Measurements from ENCODE around the gene FOXN3. TPM values are rescaled to one million over a fixed set of nuclear protein-coding genes. Genes with fewer than 3 reads are reported as not detected.
"Not testable (repeated sequence)": the region's sequence is repeated elsewhere in the genome, so short reads cannot be mapped to it uniquely, and the experiment has no call there.

Gene FOXN3
- total RNA-seq, 2 donors from 2014 or later: 42.3 to 61.6 TPM

GRCh38 chr14:89251061-89251460 is 166.0 kb downstream of the FOXN3 start:
- intact Hi-C loops (cut with DNase I): no loop called here
- ATAC-seq: no peak
- DNase-seq: no peak
- no peak overlapping the region for H3K27ac ChIP-seq
- no peaks in the 10 kb centered on the region for H3K36me3 ChIP-seq (replicated peaks in 1 of 2; ENCODE audit: insufficient read depth in 1 of 2, low read depth in 2 of 2)
- H3K9me3 ChIP-seq: no peaks in the 10 kb centered on the region
- no peaks in the 10 kb centered on the region for H3K4me1 ChIP-seq
- H3K4me3 ChIP-seq: no peak overlapping the region
- 95 to 97% methylated on average over 3 of the region's 3 CpGs for WGBS, 2 donors
- H3K27me3 ChIP-seq: no peaks in the 10 kb centered on the region
- TF ChIP-seq, protein P1, sequence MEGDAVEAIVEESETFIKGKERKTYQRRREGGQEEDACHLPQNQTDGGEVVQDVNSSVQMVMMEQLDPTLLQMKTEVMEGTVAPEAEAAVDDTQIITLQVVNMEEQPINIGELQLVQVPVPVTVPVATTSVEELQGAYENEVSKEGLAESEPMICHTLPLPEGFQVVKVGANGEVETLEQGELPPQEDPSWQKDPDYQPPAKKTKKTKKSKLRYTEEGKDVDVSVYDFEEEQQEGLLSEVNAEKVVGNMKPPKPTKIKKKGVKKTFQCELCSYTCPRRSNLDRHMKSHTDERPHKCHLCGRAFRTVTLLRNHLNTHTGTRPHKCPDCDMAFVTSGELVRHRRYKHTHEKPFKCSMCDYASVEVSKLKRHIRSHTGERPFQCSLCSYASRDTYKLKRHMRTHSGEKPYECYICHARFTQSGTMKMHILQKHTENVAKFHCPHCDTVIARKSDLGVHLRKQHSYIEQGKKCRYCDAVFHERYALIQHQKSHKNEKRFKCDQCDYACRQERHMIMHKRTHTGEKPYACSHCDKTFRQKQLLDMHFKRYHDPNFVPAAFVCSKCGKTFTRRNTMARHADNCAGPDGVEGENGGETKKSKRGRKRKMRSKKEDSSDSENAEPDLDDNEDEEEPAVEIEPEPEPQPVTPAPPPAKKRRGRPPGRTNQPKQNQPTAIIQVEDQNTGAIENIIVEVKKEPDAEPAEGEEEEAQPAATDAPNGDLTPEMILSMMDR (IDR thresholded peaks at IDR 0.05): no peak
- TF ChIP-seq POLR2A (IDR thresholded peaks at IDR 0.05): no peak

GRCh38 chr14:89250655-89250975 is 166.4 kb downstream of the FOXN3 start:
- intact Hi-C loops (cut with DNase I); DNase-seq; H3K4me1 ChIP-seq; H3K27ac ChIP-seq; H3K36me3 ChIP-seq (replicated peaks in 1 of 2; ENCODE audit: insufficient read depth in 1 of 2, low read depth in 2 of 2); H3K27me3 ChIP-seq; H3K4me3 ChIP-seq; H3K9me3 ChIP-seq; ATAC-seq: not testable (repeated sequence)
- 90 to 98% methylated on average over 4 of the region's 4 CpGs for WGBS, 2 donors

DNA sequence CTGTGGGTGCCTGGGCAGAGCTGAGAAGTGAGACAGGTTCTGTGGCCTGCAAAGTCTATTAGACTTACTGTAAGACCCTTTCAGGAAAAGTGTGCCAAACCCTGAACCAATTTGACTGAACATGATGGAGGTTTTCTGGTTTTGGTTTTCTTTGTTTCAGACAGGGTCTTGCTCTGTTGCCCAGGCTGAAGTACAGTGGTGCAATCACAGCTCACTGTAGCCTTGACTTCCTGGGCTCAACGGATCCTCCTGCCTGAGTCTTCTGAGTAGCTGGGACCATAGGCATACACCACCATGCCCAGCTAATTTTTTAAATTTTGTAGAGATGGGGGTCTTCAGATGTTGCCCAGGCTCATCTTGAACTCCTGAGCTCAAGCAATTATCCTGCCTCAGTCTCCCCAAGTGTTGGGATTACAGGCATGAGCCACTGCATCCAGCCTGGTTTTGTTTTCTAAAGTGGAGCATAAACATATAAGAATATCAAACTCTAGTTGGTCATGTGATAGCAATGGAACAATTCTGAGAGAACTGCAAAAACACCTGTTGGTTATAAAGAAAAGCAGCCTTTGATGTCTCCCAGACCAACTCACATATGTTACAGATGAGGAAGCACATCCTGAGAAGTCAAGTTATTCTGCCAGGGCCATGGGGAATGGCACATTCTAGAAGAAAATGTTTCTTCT is 166.9 kb downstream of the FOXN3 start:
- DNase-seq: no peak
- H3K27ac ChIP-seq: no peak overlapping the region
- intact Hi-C loops (cut with DNase I): no loop called here
- no peak overlapping the region for H3K4me3 ChIP-seq
- WGBS, 2 donors: 94 to 100% methylated on average over 1 of the region's 1 CpG
- no peak for ATAC-seq
- H3K27me3 ChIP-seq: no peaks in the 10 kb centered on the region
- TF ChIP-seq, protein P1 (IDR thresholded peaks at IDR 0.05): no peak
- no peak for TF ChIP-seq POLR2A (IDR thresholded peaks at IDR 0.05)
- H3K36me3 ChIP-seq (replicated peaks in 1 of 2; ENCODE audit: insufficient read depth in 1 of 2, low read depth in 2 of 2): no peaks in the 10 kb centered on the region
- no peaks in the 10 kb centered on the region for H3K4me1 ChIP-seq
- H3K9me3 ChIP-seq: no peaks in the 10 kb centered on the region

GRCh38 chr14:89249065-89249695 is 167.9 kb downstream of the FOXN3 start:
- no peak for ATAC-seq
- TF ChIP-seq, protein P1 (IDR thresholded peaks at IDR 0.05): no peak
- no peak for TF ChIP-seq POLR2A (IDR thresholded peaks at IDR 0.05)
- intact Hi-C loops (cut with DNase I): no loop called here
- H3K4me3 ChIP-seq: no peak overlapping the region
- H3K9me3 ChIP-seq: no peaks in the 10 kb centered on the region
- H3K36me3 ChIP-seq (replicated peaks in 1 of 2; ENCODE audit: insufficient read depth in 1 of 2, low read depth in 2 of 2): no peaks in the 10 kb centered on the region
- no peak for DNase-seq
- no peaks in the 10 kb centered on the region for H3K4me1 ChIP-seq
- no peak overlapping the region for H3K27ac ChIP-seq
- WGBS, 2 donors: 92 to 93% methylated on average over 7 of the region's 7 CpGs
- H3K27me3 ChIP-seq: no peaks in the 10 kb centered on the region

- WGBS, 2 donors: 94 to 95% methylated on average over 5 of the region's 5 CpGs
- TF ChIP-seq POLR2A (IDR thresholded peaks at IDR 0.05): no peak
- TF ChIP-seq, protein P1 (IDR thresholded peaks at IDR 0.05): no peak
- intact Hi-C loops (cut with DNase I): no loop called here
Measured at GRCh38 chr14:89248411-89249064, 168.5 kb downstream of the FOXN3 start.

More at GRCh38 chr14:89248411-89249064, 168.5 kb downstream of the FOXN3 start:
- Histone ChIP-seq H3K9me3 (no peaks in the 10 kb centered on the region), H3K27ac (no peak overlapping the region), H3K4me1 (no peaks in the 10 kb centered on the region), H3K36me3 (replicated peaks in 1 of 2; ENCODE audit: insufficient read depth in 1 of 2, low read depth in 2 of 2) (no peaks in the 10 kb centered on the region), H3K4me3 (no peak overlapping the region), H3K27me3 (no peaks in the 10 kb centered on the region)
- no peak for ATAC-seq
- DNase-seq: no peak
